ENCODE results near the gene ADAMTSL1.

Gene ADAMTSL1

GRCh38 chr9:18676525-18676924 is 202.6 kb downstream of the ADAMTSL1 start:
- H3K4me1 ChIP-seq (ENCODE audit: insufficient read depth, low read length) = no peaks in the 10 kb centered on the region
- H3K36me3 ChIP-seq (ENCODE audit: insufficient read depth, low read length) = no peaks in the 10 kb centered on the region
- no peak overlapping the region for H3K9ac ChIP-seq (ENCODE audit: low read depth, low read length)
- H3K9me3 ChIP-seq (ENCODE audit: control insufficient read depth, insufficient read depth, low read length) = no peaks in the 10 kb centered on the region

GRCh38 chr9:18678821-18679590 is 205.1 kb downstream of the ADAMTSL1 start:
- no peaks in the 10 kb centered on the region for H3K36me3 ChIP-seq (ENCODE audit: insufficient read depth, low read length)
- H3K4me1 ChIP-seq (ENCODE audit: insufficient read depth, low read length) = no peaks in the 10 kb centered on the region
- no peak overlapping the region for H3K9ac ChIP-seq (ENCODE audit: low read depth, low read length)
- no peaks in the 10 kb centered on the region for H3K9me3 ChIP-seq (ENCODE audit: control insufficient read depth, insufficient read depth, low read length)

GRCh38 chr9:18682907-18683306 is 209.0 kb downstream of the ADAMTSL1 start:
- Histone ChIP-seq H3K9ac (ENCODE audit: low read depth, low read length) (no peak overlapping the region), H3K9me3 (ENCODE audit: control insufficient read depth, insufficient read depth, low read length) (no peaks in the 10 kb centered on the region), H3K36me3 (ENCODE audit: insufficient read depth, low read length) (no peaks in the 10 kb centered on the region), H3K4me1 (ENCODE audit: insufficient read depth, low read length) (no peaks in the 10 kb centered on the region)

- Histone ChIP-seq H3K9me3 (ENCODE audit: control insufficient read depth, insufficient read depth, low read length) (no peaks in the 10 kb centered on the region), H3K9ac (ENCODE audit: low read depth, low read length) (no peak overlapping the region), H3K36me3 (ENCODE audit: insufficient read depth, low read length) (no peaks in the 10 kb centered on the region), H3K4me1 (ENCODE audit: insufficient read depth, low read length) (no peaks in the 10 kb centered on the region)
These were observed 209.4 kb downstream of the ADAMTSL1 start for GRCh38 chr9:18683312-18683711.

GRCh38 chr9:18683851-18684250 is 209.9 kb downstream of the ADAMTSL1 start:
- H3K9ac ChIP-seq (ENCODE audit: low read depth, low read length) = no peak overlapping the region
- H3K4me1 ChIP-seq (ENCODE audit: insufficient read depth, low read length) = no peaks in the 10 kb centered on the region
- no peaks in the 10 kb centered on the region for H3K36me3 ChIP-seq (ENCODE audit: insufficient read depth, low read length)
- no peaks in the 10 kb centered on the region for H3K9me3 ChIP-seq (ENCODE audit: control insufficient read depth, insufficient read depth, low read length)

GRCh38 chr9:18684593-18685317 is 210.8 kb downstream of the ADAMTSL1 start:
- Histone ChIP-seq H3K9ac (ENCODE audit: low read depth, low read length) (no peak overlapping the region), H3K36me3 (ENCODE audit: insufficient read depth, low read length) (no peaks in the 10 kb centered on the region), H3K4me1 (ENCODE audit: insufficient read depth, low read length) (no peaks in the 10 kb centered on the region), H3K9me3 (ENCODE audit: control insufficient read depth, insufficient read depth, low read length) (no peaks in the 10 kb centered on the region)

GRCh38 chr9:18688581-18689565 is 214.9 kb downstream of the ADAMTSL1 start:
- Histone ChIP-seq H3K9me3 (ENCODE audit: control insufficient read depth, insufficient read depth, low read length) (no peaks in the 10 kb centered on the region), H3K36me3 (ENCODE audit: insufficient read depth, low read length) (no peaks in the 10 kb centered on the region)

GRCh38 chr9:18689921-18690320 is 216.0 kb downstream of the ADAMTSL1 start:
- Histone ChIP-seq H3K4me1 (ENCODE audit: insufficient read depth, low read length) (no peaks in the 10 kb centered on the region), H3K9me3 (ENCODE audit: control insufficient read depth, insufficient read depth, low read length) (no peaks in the 10 kb centered on the region; the same call in 1 of the 2 replicates), H3K9ac (ENCODE audit: low read depth, low read length) (no peak overlapping the region), H3K36me3 (ENCODE audit: insufficient read depth, low read length) (no peaks in the 10 kb centered on the region)

More at GRCh38 chr9:18688581-18689565, 214.9 kb downstream of the ADAMTSL1 start:
- Histone ChIP-seq H3K4me1 (ENCODE audit: insufficient read depth, low read length) (no peaks in the 10 kb centered on the region), H3K9ac (ENCODE audit: low read depth, low read length) (no peak overlapping the region)

- Histone ChIP-seq H3K36me3 (ENCODE audit: insufficient read depth, low read length) (no peaks in the 10 kb centered on the region), H3K9me3 (ENCODE audit: control insufficient read depth, insufficient read depth, low read length) (no peaks in the 10 kb centered on the region; the same call in none of the 2 replicates), H3K4me1 (ENCODE audit: insufficient read depth, low read length) (no peaks in the 10 kb centered on the region), H3K9ac (ENCODE audit: low read depth, low read length) (no peak overlapping the region)
These were observed 218.3 kb downstream of the ADAMTSL1 start for GRCh38 chr9:18692268-18692667.

- Histone ChIP-seq H3K4me1 (ENCODE audit: insufficient read depth, low read length) (no peaks in the 10 kb centered on the region), H3K9me3 (ENCODE audit: control insufficient read depth, insufficient read depth, low read length) (no peaks in the 10 kb centered on the region; the same call in none of the 2 replicates), H3K9ac (ENCODE audit: low read depth, low read length) (no peak overlapping the region), H3K36me3 (ENCODE audit: insufficient read depth, low read length) (no peaks in the 10 kb centered on the region)
These were observed 219.0 kb downstream of the ADAMTSL1 start for GRCh38 chr9:18692962-18693361.

GRCh38 chr9:18694959-18695668 is 221.2 kb downstream of the ADAMTSL1 start:
- Histone ChIP-seq H3K9ac (ENCODE audit: low read depth, low read length) (no peak overlapping the region), H3K4me1 (ENCODE audit: insufficient read depth, low read length) (no peaks in the 10 kb centered on the region), H3K9me3 (ENCODE audit: control insufficient read depth, insufficient read depth, low read length) (no peaks in the 10 kb centered on the region; the same call in none of the 2 replicates), H3K36me3 (ENCODE audit: insufficient read depth, low read length) (no peaks in the 10 kb centered on the region)

GRCh38 chr9:18698992-18699391 is 225.0 kb downstream of the ADAMTSL1 start:
- Histone ChIP-seq H3K36me3 (ENCODE audit: insufficient read depth, low read length) (no peaks in the 10 kb centered on the region), H3K4me1 (ENCODE audit: insufficient read depth, low read length) (no peaks in the 10 kb centered on the region), H3K9me3 (ENCODE audit: control insufficient read depth, insufficient read depth, low read length) (peaks cover 3% of the 10 kb centered on the region), H3K9ac (ENCODE audit: low read depth, low read length) (no peak overlapping the region)

- Histone ChIP-seq H3K9ac (ENCODE audit: low read depth, low read length) (no peak overlapping the region), H3K9me3 (ENCODE audit: control insufficient read depth, insufficient read depth, low read length) (peaks cover 3% of the 10 kb centered on the region), H3K36me3 (ENCODE audit: insufficient read depth, low read length) (no peaks in the 10 kb centered on the region), H3K4me1 (ENCODE audit: insufficient read depth, low read length) (no peaks in the 10 kb centered on the region)
These were observed 225.8 kb downstream of the ADAMTSL1 start for GRCh38 chr9:18699764-18700163.
